ENCODE data around the gene ATF1.

DNA sequence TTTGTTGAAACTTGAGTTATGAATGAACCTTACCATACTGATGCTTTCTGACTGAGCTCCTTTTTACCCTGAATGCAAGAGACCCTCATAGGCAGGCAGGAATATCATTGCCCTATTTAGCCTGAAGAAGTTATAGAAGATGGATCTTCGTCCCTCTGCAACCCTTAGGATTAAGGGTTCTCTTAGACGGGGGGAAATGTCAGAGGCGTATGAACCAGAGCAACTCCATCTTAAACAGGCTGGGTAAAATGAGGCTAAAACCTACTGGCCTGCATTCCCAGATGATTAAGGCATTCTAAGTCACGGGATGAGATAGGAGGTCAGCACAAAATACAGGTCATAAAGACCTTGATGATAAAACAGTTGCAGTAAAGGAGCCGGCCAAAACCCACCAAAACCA is 7.5 kb downstream of the ATF1 start:
- TF ChIP-seq, protein P1, sequence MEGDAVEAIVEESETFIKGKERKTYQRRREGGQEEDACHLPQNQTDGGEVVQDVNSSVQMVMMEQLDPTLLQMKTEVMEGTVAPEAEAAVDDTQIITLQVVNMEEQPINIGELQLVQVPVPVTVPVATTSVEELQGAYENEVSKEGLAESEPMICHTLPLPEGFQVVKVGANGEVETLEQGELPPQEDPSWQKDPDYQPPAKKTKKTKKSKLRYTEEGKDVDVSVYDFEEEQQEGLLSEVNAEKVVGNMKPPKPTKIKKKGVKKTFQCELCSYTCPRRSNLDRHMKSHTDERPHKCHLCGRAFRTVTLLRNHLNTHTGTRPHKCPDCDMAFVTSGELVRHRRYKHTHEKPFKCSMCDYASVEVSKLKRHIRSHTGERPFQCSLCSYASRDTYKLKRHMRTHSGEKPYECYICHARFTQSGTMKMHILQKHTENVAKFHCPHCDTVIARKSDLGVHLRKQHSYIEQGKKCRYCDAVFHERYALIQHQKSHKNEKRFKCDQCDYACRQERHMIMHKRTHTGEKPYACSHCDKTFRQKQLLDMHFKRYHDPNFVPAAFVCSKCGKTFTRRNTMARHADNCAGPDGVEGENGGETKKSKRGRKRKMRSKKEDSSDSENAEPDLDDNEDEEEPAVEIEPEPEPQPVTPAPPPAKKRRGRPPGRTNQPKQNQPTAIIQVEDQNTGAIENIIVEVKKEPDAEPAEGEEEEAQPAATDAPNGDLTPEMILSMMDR (IDR thresholded peaks at IDR 0.05; ENCODE audit: low read depth, low read length), result no peak
- TF ChIP-seq POLR2A (IDR thresholded peaks at IDR 0.05; ENCODE audit: extremely low read depth, insufficient read length) (no peak), MYC (IDR thresholded peaks at IDR 0.05; ENCODE audit: low read depth, low read length) (no peak)

Measured in NB4 (cell line).